ENCODE measurements around the gene PIK3R4.

PIK3R4 gene

GRCh38 chr3:130748467-130748861 is 1.8 kb upstream of the PIK3R4 start:
- TF ChIP-seq CTCF (IDR thresholded peaks at IDR 0.05; ENCODE audit: control insufficient read depth, extremely low read depth, insufficient read depth), result no peak
- DNase-seq (ENCODE audit: low read depth), result no peak
- H3K4me3 ChIP-seq (ENCODE audit: low read depth, low read length), result no peak overlapping the region

GRCh38 chr3:130743354-130743753 is 3.3 kb downstream of the PIK3R4 start:
- no peak for DNase-seq (ENCODE audit: low read depth)
- no peak for TF ChIP-seq CTCF (IDR thresholded peaks at IDR 0.05; ENCODE audit: control insufficient read depth, extremely low read depth, insufficient read depth)
- no peak overlapping the region for H3K4me3 ChIP-seq (ENCODE audit: low read depth, low read length)

- H3K4me3 ChIP-seq (ENCODE audit: low read depth, low read length), result no peak overlapping the region
- no peak for DNase-seq (ENCODE audit: low read depth)
- TF ChIP-seq CTCF (IDR thresholded peaks at IDR 0.05; ENCODE audit: control insufficient read depth, extremely low read depth, insufficient read depth), result no peak
These were observed 4.6 kb downstream of the PIK3R4 start for GRCh38 chr3:130741946-130742610.

- TF ChIP-seq CTCF (IDR thresholded peaks at IDR 0.05; ENCODE audit: control insufficient read depth, extremely low read depth, insufficient read depth), result no peak
- no peak for DNase-seq (ENCODE audit: low read depth)
- no peak overlapping the region for H3K4me3 ChIP-seq (ENCODE audit: low read depth, low read length)
These were observed 6.8 kb downstream of the PIK3R4 start for GRCh38 chr3:130739848-130740247.

GRCh38 chr3:130738241-130738640 is 8.4 kb downstream of the PIK3R4 start:
- H3K4me3 ChIP-seq (ENCODE audit: low read depth, low read length), result no peak overlapping the region
- no peak for TF ChIP-seq CTCF (IDR thresholded peaks at IDR 0.05; ENCODE audit: control insufficient read depth, extremely low read depth, insufficient read depth)
- no peak for DNase-seq (ENCODE audit: low read depth)

GRCh38 chr3:130737622-130738021 is 9.0 kb downstream of the PIK3R4 start:
- TF ChIP-seq CTCF (IDR thresholded peaks at IDR 0.05; ENCODE audit: control insufficient read depth, extremely low read depth, insufficient read depth), result no peak
- no peak for DNase-seq (ENCODE audit: low read depth)
- no peak overlapping the region for H3K4me3 ChIP-seq (ENCODE audit: low read depth, low read length)

- H3K4me3 ChIP-seq (ENCODE audit: low read depth, low read length), result no peak overlapping the region
- no peak for TF ChIP-seq CTCF (IDR thresholded peaks at IDR 0.05; ENCODE audit: control insufficient read depth, extremely low read depth, insufficient read depth)
- DNase-seq (ENCODE audit: low read depth), result no peak
These were observed 13.3 kb downstream of the PIK3R4 start for GRCh38 chr3:130733236-130733875.
